ENCODE measurements around the gene GMNN. TPM values are rescaled to one million over a fixed set of nuclear protein-coding genes. Genes with fewer than 3 reads are reported as not detected.

GMNN gene
- total RNA-seq, 1 experiment from 2014 or later: 98.5 TPM

DNA sequence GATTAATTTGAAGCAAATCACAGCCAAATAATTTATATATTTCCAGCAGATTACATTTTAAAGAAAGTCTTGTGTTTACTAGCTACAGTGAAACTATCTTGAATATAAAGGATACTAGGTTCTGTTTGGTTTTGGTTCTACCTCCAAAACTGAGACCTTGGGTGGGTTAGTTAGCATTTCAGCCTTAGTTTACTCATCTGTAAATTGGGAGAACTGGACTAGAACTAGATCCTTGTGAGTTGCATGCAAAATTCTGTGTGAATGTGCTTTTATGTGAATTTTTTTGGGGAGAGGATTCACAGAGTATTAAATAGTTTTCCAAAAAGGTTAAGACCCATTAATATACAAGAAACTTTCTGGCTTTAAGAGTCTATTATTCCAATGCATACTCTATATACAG is 4.1 kb downstream of the GMNN start (continued):
- TF ChIP-seq, protein P1, sequence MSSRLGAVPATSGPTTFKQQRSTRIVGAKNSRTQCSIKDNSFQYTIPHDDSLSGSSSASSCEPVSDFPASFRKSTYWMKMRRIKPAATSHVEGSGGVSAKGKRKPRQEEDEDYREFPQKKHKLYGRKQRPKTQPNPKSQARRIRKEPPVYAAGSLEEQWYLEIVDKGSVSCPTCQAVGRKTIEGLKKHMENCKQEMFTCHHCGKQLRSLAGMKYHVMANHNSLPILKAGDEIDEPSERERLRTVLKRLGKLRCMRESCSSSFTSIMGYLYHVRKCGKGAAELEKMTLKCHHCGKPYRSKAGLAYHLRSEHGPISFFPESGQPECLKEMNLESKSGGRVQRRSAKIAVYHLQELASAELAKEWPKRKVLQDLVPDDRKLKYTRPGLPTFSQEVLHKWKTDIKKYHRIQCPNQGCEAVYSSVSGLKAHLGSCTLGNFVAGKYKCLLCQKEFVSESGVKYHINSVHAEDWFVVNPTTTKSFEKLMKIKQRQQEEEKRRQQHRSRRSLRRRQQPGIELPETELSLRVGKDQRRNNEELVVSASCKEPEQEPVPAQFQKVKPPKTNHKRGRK (CRISPR knock-in tag; IDR thresholded peaks at IDR 0.05; ENCODE audit: borderline replicate concordance): no peak
- TF ChIP-seq, protein P2, sequence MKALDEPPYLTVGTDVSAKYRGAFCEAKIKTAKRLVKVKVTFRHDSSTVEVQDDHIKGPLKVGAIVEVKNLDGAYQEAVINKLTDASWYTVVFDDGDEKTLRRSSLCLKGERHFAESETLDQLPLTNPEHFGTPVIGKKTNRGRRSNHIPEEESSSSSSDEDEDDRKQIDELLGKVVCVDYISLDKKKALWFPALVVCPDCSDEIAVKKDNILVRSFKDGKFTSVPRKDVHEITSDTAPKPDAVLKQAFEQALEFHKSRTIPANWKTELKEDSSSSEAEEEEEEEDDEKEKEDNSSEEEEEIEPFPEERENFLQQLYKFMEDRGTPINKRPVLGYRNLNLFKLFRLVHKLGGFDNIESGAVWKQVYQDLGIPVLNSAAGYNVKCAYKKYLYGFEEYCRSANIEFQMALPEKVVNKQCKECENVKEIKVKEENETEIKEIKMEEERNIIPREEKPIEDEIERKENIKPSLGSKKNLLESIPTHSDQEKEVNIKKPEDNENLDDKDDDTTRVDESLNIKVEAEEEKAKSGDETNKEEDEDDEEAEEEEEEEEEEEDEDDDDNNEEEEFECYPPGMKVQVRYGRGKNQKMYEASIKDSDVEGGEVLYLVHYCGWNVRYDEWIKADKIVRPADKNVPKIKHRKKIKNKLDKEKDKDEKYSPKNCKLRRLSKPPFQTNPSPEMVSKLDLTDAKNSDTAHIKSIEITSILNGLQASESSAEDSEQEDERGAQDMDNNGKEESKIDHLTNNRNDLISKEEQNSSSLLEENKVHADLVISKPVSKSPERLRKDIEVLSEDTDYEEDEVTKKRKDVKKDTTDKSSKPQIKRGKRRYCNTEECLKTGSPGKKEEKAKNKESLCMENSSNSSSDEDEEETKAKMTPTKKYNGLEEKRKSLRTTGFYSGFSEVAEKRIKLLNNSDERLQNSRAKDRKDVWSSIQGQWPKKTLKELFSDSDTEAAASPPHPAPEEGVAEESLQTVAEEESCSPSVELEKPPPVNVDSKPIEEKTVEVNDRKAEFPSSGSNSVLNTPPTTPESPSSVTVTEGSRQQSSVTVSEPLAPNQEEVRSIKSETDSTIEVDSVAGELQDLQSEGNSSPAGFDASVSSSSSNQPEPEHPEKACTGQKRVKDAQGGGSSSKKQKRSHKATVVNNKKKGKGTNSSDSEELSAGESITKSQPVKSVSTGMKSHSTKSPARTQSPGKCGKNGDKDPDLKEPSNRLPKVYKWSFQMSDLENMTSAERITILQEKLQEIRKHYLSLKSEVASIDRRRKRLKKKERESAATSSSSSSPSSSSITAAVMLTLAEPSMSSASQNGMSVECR (CRISPR knock-in tag; IDR thresholded peaks at IDR 0.05; ENCODE audit: borderline replicate concordance): no peak
- TF ChIP-seq GABPB1 (CRISPR knock-in tag; IDR thresholded peaks at IDR 0.05): no peak

DNA sequence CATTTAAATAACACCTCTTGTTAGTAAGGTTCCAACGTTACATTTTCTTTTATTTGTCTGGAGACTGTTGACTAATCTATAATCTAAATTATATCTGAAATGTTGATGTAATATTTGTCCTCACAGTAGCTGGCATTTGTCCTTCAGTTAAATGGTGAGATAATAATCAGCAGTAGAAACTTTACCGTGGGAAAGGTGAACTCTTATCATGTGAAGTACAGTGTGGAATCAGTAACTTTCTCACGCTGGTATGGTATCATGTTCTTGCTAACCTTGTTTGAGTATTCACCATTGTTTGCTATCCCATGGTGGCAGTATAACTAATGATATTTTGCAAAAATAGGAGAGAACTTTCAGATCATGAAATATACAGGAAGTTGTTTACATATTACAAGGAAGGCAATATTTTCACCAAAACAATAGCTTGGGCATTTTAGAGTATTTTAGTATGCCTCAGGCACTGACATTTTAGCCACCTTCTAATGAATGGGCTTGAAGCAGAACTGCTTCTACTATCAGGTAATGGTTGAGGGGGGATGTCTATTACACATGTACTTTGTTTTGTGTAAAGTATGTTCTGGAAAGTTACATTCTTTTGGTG is 4.8 kb downstream of the GMNN start:
- Mint-ChIP-seq H3K27me3 (ENCODE audit: low read depth) (no peaks in the 10 kb centered on the region), H3K4me3 (no peak overlapping the region), H3K4me1 (peaks cover 21% of the 10 kb centered on the region), H3K36me3 (peaks cover 57% of the 10 kb centered on the region), H3K27ac (peak overlapping the region; percentile 53), H3K9me3 (no peaks in the 10 kb centered on the region)
- POLR2A ChIA-PET: no interaction called here
- ATAC-seq: no peak
- TF ChIP-seq GTF2I (CRISPR knock-in tag; conservative IDR thresholded peaks at IDR 0.05): no peak
- CTCF ChIA-PET: interaction anchor here (1.6 kb wide), 1 partner anchor 238 kb away, joined by 5 read pairs; no protein-coding TSS in a partner anchor
- DNase-seq (ENCODE audit: low spot score): no peak

DNA sequence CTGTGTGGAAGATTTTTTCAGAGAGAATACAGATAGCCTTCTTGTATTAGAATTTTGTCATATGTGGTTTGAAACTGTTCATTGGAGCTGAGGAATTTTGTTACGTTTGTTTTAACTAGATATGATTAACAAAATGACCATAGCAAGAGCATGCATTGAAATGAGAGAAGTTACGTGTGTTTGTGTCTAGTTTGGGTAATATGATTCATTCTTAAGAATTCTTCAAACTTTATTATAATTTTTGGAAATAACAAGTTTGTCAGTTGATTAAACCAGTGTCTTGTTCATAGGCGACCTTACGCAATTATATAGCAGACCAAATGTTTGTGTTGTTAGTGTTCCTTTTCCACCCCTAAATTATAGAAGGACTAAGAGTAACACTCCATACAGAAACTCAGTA is 5.5 kb downstream of the GMNN start:
- no peak for ATAC-seq
- ChIA-PET CTCF (no interaction called here), POLR2A (no interaction called here)
- H3K4me3 Mint-ChIP-seq: no peak overlapping the region
- H3K9me3 Mint-ChIP-seq: no peaks in the 10 kb centered on the region
- TF ChIP-seq ZNF138 (CRISPR knock-in tag; conservative IDR thresholded peaks at IDR 0.05) (no peak), KAT7 (CRISPR knock-in tag; IDR thresholded peaks at IDR 0.05; ENCODE audit: borderline replicate concordance) (no peak), NR2C2 (CRISPR knock-in tag; IDR thresholded peaks at IDR 0.05) (no peak), ZNF121 (CRISPR knock-in tag; IDR thresholded peaks at IDR 0.05) (no peak)
- TF ChIP-seq, protein P3, sequence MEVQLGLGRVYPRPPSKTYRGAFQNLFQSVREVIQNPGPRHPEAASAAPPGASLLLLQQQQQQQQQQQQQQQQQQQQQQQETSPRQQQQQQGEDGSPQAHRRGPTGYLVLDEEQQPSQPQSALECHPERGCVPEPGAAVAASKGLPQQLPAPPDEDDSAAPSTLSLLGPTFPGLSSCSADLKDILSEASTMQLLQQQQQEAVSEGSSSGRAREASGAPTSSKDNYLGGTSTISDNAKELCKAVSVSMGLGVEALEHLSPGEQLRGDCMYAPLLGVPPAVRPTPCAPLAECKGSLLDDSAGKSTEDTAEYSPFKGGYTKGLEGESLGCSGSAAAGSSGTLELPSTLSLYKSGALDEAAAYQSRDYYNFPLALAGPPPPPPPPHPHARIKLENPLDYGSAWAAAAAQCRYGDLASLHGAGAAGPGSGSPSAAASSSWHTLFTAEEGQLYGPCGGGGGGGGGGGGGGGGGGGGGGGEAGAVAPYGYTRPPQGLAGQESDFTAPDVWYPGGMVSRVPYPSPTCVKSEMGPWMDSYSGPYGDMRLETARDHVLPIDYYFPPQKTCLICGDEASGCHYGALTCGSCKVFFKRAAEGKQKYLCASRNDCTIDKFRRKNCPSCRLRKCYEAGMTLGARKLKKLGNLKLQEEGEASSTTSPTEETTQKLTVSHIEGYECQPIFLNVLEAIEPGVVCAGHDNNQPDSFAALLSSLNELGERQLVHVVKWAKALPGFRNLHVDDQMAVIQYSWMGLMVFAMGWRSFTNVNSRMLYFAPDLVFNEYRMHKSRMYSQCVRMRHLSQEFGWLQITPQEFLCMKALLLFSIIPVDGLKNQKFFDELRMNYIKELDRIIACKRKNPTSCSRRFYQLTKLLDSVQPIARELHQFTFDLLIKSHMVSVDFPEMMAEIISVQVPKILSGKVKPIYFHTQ (CRISPR knock-in tag; IDR thresholded peaks at IDR 0.05): no peak
- TF ChIP-seq, protein P4, sequence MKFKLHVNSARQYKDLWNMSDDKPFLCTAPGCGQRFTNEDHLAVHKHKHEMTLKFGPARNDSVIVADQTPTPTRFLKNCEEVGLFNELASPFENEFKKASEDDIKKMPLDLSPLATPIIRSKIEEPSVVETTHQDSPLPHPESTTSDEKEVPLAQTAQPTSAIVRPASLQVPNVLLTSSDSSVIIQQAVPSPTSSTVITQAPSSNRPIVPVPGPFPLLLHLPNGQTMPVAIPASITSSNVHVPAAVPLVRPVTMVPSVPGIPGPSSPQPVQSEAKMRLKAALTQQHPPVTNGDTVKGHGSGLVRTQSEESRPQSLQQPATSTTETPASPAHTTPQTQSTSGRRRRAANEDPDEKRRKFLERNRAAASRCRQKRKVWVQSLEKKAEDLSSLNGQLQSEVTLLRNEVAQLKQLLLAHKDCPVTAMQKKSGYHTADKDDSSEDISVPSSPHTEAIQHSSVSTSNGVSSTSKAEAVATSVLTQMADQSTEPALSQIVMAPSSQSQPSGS (CRISPR knock-in tag; IDR thresholded peaks at IDR 0.05; ENCODE audit: borderline replicate concordance, low read depth): no peak
- TF ChIP-seq, protein P5, sequence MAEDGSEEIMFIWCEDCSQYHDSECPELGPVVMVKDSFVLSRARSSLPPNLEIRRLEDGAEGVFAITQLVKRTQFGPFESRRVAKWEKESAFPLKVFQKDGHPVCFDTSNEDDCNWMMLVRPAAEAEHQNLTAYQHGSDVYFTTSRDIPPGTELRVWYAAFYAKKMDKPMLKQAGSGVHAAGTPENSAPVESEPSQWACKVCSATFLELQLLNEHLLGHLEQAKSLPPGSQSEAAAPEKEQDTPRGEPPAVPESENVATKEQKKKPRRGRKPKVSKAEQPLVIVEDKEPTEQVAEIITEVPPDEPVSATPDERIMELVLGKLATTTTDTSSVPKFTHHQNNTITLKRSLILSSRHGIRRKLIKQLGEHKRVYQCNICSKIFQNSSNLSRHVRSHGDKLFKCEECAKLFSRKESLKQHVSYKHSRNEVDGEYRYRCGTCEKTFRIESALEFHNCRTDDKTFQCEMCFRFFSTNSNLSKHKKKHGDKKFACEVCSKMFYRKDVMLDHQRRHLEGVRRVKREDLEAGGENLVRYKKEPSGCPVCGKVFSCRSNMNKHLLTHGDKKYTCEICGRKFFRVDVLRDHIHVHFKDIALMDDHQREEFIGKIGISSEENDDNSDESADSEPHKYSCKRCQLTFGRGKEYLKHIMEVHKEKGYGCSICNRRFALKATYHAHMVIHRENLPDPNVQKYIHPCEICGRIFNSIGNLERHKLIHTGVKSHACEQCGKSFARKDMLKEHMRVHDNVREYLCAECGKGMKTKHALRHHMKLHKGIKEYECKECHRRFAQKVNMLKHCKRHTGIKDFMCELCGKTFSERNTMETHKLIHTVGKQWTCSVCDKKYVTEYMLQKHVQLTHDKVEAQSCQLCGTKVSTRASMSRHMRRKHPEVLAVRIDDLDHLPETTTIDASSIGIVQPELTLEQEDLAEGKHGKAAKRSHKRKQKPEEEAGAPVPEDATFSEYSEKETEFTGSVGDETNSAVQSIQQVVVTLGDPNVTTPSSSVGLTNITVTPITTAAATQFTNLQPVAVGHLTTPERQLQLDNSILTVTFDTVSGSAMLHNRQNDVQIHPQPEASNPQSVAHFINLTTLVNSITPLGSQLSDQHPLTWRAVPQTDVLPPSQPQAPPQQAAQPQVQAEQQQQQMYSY (CRISPR knock-in tag; IDR thresholded peaks at IDR 0.05): no peak
- TF ChIP-seq, protein P2 (CRISPR knock-in tag; IDR thresholded peaks at IDR 0.05; ENCODE audit: borderline replicate concordance): no peak
- TF ChIP-seq, protein P6, sequence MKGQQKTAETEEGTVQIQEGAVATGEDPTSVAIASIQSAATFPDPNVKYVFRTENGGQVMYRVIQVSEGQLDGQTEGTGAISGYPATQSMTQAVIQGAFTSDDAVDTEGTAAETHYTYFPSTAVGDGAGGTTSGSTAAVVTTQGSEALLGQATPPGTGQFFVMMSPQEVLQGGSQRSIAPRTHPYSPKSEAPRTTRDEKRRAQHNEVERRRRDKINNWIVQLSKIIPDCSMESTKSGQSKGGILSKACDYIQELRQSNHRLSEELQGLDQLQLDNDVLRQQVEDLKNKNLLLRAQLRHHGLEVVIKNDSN (CRISPR knock-in tag; IDR thresholded peaks at IDR 0.05): no peak
- H3K27ac Mint-ChIP-seq: 0 out of 2 replicates have a peak overlapping the region, but pooled peaks have one; percentile 53
- no peak for DNase-seq (ENCODE audit: low spot score)
- no peaks in the 10 kb centered on the region for H3K27me3 Mint-ChIP-seq (ENCODE audit: low read depth)
- H3K36me3 Mint-ChIP-seq: peaks cover 63% of the 10 kb centered on the region
- peaks cover 21% of the 10 kb centered on the region for H3K4me1 Mint-ChIP-seq
